ENCODE measurements around the gene RNU2-63P. TPM values are rescaled to one million over a fixed set of nuclear protein-coding genes. Genes with fewer than 3 reads are reported as not detected.

The RNU2-63P gene
- total RNA-seq, 1 experiment from 2014 or later: 7.7 TPM

GRCh38 chr2:88055371-88056128 lies 39.2 kb upstream of the RNU2-63P start, which contains the start of gene KRCC1 (continued):
- peak; percentile 82 for TF ChIP-seq FOXP1 (CRISPR knock-in tag; IDR thresholded peaks at IDR 0.05; ENCODE audit: borderline replicate concordance)
- TF ChIP-seq RELA (CRISPR knock-in tag; IDR thresholded peaks at IDR 0.05; ENCODE audit: borderline replicate concordance): no peak
- TF ChIP-seq ZNF396 (CRISPR knock-in tag; IDR thresholded peaks at IDR 0.05; ENCODE audit: borderline replicate concordance): no peak

- POLR2A ChIA-PET: interaction anchor here (0.5 to 1.0 kb wide), 2 partner anchors 26 to 38 kb away, joined by 3 to 5 read pairs; no protein-coding TSS in a partner anchor
- no peak for DNase-seq (ENCODE audit: low spot score)
- Mint-ChIP-seq H3K27me3 (ENCODE audit: low read depth) (no peaks in the 10 kb centered on the region), H3K4me1 (peaks cover 26% of the 10 kb centered on the region), H3K27ac (peak overlapping the region; percentile 94), H3K4me3 (peak overlapping the region; percentile 98), H3K36me3 (peaks cover 3% of the 10 kb centered on the region; the same call in 1 of the 2 replicates), H3K9me3 (no peaks in the 10 kb centered on the region)
- CTCF ChIA-PET: interaction anchor here (0.6 to 1.5 kb wide), 2 partner anchors 30 to 105 kb away, joined by 4 to 7 read pairs; no protein-coding TSS in a partner anchor
- 0 out of 2 replicates have a peak, but pooled peaks have one; percentile 33 for TF ChIP-seq GTF2I (CRISPR knock-in tag; conservative IDR thresholded peaks at IDR 0.05)
- TF ChIP-seq PREB (CRISPR knock-in tag; IDR thresholded peaks at IDR 0.05; ENCODE audit: borderline replicate concordance): no peak
- peak; percentile 6 for ATAC-seq
Measured at GRCh38 chr2:88054782-88055370, 38.5 kb upstream of the RNU2-63P start.

- Mint-ChIP-seq H3K4me1 (peaks cover 26% of the 10 kb centered on the region), H3K36me3 (peaks cover 3% of the 10 kb centered on the region; the same call in 1 of the 2 replicates), H3K4me3 (peak overlapping the region; percentile 98), H3K9me3 (no peaks in the 10 kb centered on the region), H3K27ac (peak overlapping the region; percentile 94; the same call in 1 of the 2 replicates), H3K27me3 (ENCODE audit: low read depth) (no peaks in the 10 kb centered on the region)
- DNase-seq (ENCODE audit: low spot score): no peak
- no peak for TF ChIP-seq MAX (CRISPR knock-in tag; IDR thresholded peaks at IDR 0.05)
- TF ChIP-seq SMAD4 (CRISPR knock-in tag; IDR thresholded peaks at IDR 0.05): no peak
- no peak for TF ChIP-seq CREM (CRISPR knock-in tag; IDR thresholded peaks at IDR 0.05)
- TF ChIP-seq FOXP1 (CRISPR knock-in tag; IDR thresholded peaks at IDR 0.05; ENCODE audit: borderline replicate concordance): no peak
- TF ChIP-seq NR3C1 (CRISPR knock-in tag; conservative IDR thresholded peaks at IDR 0.05; ENCODE audit: low read depth): no peak
- no peak for TF ChIP-seq ZNF317 (CRISPR knock-in tag; IDR thresholded peaks at IDR 0.05; ENCODE audit: borderline replicate concordance, low read depth)
- TF ChIP-seq FOXJ3 (CRISPR knock-in tag; IDR thresholded peaks at IDR 0.05; ENCODE audit: borderline replicate concordance): no peak
- TF ChIP-seq RORB (CRISPR knock-in tag; IDR thresholded peaks at IDR 0.05): no peak
- TF ChIP-seq ATF2 (CRISPR knock-in tag; IDR thresholded peaks at IDR 0.05; ENCODE audit: borderline replicate concordance, low read depth): no peak
- no peak for TF ChIP-seq ZNF416 (CRISPR knock-in tag; IDR thresholded peaks at IDR 0.05)
- TF ChIP-seq MXD4 (CRISPR knock-in tag; IDR thresholded peaks at IDR 0.05; ENCODE audit: borderline replicate concordance): no peak
- no peak for TF ChIP-seq AR (CRISPR knock-in tag; IDR thresholded peaks at IDR 0.05)
- TF ChIP-seq ZNF232 (CRISPR knock-in tag; IDR thresholded peaks at IDR 0.05): no peak
- no peak for TF ChIP-seq ETV6 (CRISPR knock-in tag; IDR thresholded peaks at IDR 0.05)
- TF ChIP-seq ESRRA (CRISPR knock-in tag; IDR thresholded peaks at IDR 0.05; ENCODE audit: borderline replicate concordance): no peak
- no peak for TF ChIP-seq ZMAT4 (CRISPR knock-in tag; IDR thresholded peaks at IDR 0.05)
- no peak for TF ChIP-seq SMAD3 (CRISPR knock-in tag; IDR thresholded peaks at IDR 0.05; ENCODE audit: borderline replicate concordance)
- CTCF ChIA-PET: interaction anchor here (0.6 to 1.5 kb wide), 2 partner anchors 29 to 106 kb away, joined by 4 to 7 read pairs; no protein-coding TSS in a partner anchor
- ATAC-seq: no peak
- POLR2A ChIA-PET: interaction anchor here (1.0 kb wide), 1 partner anchor 37 kb away, joined by 3 read pairs; no protein-coding TSS in a partner anchor
Measured at GRCh38 chr2:88053934-88054781, 37.8 kb upstream of the RNU2-63P start.
